Stimulated activated CD4-positive, alpha-beta T cell treated with anti-CD3 and anti-CD28 coated beads, Interleukin-4, amount 100 ng/mL, for 24 hours (primary cell): ENCODE measurements around the gene AGAP9.
A peak's percentile ranks its signal among the peaks of the same experiment; 100 is the strongest.
"Not testable (repeated sequence)": the region's sequence is repeated elsewhere in the genome, so short reads cannot be mapped to it uniquely, and the experiment has no call there.

Source experiments
- DNase-seq: peaks from one replicate; pipeline ENCODE4 v3.0.0-alpha.2; 2020

Gene AGAP9

DNA sequence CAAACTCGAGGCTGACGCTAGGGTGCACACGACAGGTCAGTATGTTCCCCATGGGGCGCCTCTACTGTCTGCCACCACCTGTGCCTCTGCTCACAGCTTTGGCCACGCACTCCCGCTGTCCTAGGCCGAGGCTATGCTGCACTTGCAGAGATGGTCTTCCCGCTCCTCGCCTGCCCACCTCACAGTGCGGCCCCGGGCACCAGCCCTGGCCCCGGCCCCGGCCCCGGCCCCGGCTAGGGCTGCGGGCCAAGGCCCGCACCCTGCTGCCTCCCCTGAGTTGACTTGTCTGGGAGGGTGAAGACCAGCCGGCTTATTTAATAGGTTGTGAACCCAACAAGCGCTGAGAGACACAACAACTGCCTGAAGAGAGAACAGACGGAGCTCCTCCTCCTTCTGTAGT, at the start of gene AGAP9:
TSS of gene AGAP9 (minus strand) at position 164 of the 400 bp plus-strand sequence. CDS start at position 52, 112 bp downstream.
- DNase-seq, result not testable (repeated sequence)

DNA sequence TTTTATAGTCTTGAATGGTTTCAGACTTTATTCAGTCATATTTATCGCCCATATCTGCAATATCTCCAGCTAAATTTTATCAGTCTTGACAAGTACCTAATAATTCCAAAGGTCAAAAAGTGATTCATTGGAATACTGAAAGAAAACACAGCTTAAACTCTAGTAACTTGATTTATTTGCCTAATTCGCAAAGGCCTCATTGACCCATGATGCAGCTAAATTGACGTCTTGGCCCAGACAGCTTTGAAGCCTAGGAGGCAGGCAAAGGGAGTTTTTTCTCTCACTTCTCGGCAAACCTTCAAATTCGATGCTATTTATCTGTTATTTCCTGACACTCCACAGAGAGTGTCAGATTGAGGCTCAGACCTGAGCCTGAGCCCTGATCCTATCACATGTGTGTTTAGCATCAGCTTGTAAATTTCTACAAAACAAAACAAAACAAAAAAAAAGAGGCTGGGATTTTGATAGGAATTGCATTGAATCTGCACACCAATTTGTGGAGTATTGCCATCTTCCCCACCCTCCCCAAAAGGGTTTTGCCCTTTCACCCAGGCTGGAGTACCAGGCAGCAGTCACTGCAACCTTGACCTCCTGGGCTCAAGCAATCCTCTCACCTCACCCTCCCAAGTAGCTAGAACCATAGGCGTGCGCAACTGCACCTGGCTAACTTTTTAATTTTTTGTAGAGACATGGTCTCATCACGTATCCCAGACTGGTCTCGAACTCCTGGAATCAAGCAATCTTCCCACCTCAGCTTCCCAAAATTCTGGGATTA, 47.9 kb upstream of the AGAP9 start:
- DNase-seq, result not testable (repeated sequence)

DNA sequence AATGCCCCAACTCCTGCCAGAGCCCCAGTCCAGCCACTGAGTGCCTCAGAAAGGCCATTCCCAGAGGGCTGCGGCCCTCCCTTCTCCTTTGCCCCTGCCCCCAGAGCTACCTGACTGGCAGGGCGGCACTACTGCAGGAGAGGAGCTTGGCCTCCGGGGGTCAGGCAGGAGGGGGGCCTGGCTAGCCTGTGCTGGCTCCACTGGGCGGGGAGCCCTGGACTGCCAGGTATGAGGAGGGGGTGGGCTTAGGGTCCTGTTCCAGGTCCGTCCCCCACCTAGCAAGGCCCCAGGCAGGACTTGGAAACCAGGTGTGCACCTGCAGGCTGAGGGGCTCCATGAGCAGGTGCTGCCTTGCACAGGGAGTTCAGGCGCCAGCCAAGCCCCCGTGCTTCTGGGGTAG, 43.3 kb upstream of the AGAP9 start:
- not testable (repeated sequence) for DNase-seq

DNA sequence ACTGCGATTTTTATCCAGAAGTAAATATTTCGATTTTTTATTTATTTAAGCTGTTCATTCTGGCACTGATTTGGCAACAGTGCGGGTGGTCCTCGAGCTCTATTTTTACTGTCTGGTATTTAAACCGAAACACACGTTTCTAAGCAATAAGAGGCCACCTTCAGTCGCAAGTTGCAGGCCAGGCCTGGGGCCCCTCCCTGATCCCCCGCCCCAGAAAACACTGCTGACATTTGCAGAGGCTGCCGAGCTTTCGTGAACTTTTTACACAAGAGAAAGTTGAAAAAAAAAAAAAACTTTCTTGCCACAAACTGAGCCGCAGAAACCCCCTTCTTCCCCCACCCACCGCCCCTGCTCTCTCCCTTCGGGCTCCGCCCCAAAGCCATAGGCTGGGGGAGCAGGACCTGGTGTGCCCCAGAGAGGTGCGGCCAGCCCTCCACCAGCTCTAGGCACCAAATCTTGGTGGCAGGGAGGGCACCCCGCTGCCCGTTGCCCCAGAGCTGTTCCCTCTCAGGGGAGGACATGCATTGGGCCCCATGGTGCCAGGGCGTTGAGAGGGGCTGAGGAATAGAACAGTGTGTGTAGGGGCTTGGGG, 42.8 kb upstream of the AGAP9 start:
- DNase-seq, result not testable (repeated sequence)

DNA sequence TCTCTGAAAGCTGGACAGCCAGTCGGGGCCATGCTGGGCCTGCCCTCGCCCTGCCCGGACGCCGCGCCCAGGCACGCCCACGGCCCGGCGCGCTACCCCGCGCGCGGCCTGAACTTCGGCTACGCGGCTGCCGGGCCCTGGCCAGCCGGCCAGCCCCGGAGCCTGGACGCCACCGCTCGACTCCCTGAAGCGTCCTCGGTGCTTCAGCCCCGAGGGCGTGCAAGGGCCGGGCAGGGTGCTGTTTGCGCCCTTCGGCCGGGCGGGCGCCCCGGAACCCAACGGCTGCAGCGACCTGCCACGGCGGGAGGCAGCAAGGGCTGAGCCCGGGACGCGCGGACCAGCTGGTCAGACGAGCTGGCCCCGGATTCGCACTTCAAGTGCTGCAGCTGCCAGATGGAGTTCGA, 42.1 kb upstream of the AGAP9 start:
- DNase-seq, result not testable (repeated sequence)

DNA sequence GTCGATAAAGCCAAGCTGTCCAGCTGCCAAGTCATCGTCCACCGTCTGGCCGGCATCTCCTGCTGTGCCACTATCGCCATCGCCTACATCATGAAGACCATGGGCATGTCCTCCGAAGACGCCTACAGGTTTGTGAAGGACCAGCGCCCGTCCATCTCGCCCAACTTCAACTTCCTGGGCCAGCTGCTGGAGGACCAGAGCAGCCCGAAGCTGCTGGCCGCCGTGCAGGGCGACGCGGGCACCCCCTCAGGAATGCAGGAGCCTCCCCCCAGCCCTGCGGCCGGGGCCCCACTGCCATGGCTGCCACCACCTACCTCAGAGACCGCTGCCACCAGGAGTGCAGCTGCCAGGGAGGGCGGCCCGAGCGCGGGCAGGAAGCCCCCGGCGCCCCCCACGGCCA, 41.5 kb upstream of the AGAP9 start:
- not testable (repeated sequence) for DNase-seq

DNA sequence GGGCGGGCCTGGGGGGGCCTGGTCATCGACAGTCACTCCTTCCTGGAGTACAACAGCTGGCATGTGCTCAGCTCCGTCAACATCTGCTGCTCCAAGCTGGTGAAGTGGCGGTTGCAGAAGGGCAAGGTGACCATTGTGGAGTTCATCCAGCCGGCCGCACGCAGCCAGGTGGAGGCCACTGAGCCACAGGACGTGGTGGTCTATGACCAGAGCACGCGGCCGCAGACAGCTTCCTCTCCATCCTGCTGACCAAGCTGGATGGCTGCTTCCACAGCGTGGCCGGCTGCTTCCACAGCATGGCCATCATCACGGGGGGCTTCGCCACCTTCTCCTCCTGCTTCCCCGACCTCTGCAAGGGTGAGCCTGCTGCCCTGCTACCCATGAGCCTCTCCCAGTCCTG, 40.9 kb upstream of the AGAP9 start:
- not testable (repeated sequence) for DNase-seq

DNA sequence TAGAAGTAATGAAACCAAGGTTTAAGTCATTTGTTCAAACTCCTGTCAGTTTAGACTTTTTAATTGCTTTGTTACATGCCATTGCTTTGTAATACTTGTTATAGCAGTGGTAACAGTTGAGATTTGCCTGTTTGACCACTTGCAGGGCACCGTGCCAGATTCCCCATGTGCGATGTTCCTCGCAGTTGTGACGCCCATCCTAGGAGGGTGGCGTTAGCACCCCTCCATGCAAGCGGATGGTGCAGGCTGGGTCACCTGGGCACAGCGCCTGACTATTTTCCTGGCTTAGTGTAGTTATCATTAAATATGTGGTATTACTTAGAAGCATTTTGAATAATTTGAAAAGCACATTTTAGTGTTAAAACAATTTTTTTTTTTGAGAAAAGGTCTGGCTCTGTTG, 37.0 kb upstream of the AGAP9 start:
- not testable (repeated sequence) for DNase-seq

DNA sequence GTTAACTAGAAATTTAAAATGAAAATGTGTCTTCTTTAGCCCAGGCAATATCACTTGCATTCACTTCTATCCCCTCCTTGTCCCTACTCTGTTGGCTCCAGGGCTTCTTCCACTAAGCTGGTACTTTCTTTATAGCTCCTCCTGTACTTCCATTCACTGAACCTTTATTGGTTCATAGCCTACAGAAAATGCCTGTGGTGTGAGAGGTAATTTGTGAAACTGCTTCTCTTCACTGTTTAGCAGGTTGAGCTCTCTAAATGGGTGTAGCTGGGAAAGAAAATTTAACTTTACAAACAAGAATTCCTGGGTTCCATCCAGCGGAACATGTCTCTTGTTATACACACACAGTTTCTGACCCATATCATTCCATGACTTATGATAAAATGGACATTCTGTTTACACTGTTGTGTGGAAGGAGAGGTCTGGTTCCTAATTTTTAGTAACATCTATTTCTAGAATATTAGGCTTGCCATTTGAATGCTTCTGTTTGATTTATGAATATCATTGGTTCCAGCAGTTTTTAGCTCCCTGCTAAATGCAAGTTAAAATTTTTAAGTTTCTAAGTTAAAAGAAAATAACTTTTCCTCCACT, 36.4 kb upstream of the AGAP9 start:
- DNase-seq, result not testable (repeated sequence)

DNA sequence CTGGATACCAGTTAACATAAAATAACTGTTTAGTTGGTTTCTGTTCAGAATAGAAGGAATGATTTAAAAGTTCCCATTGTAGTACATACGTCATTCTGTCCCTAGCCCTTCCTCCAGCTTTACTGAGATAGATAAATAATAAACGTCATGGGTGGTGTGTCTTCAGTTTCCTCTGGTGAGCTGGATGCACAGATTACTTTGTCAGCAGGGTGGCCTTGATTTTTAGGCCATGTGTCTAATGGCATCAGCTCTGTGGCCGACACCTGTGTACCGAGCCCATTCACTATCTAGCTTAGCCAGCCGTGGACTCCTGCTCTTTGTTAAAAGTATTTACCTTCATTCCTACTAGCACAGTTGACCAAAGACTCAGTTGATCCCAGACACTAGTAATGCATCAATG, 34.7 kb upstream of the AGAP9 start:
- DNase-seq, result not testable (repeated sequence)

DNA sequence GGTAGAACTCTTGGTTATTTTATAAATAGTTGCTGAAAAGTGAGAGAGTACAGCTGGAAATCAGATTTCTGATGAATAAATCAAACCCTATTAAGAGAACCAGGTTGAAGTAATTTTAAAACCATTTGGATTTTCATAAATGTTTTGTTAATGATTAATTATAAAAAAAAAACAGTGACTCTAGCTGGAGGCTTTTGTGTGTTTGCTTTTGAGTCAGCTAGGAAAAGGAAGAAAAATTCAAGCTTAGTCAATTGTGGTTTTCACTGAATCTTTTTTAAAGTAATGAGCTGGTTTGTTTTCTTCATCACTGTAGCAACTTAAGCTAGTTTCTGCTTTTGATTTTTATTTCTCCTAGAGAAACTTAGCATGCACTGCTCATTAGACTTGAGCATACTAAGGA, 34.2 kb upstream of the AGAP9 start:
- not testable (repeated sequence) for DNase-seq

DNA sequence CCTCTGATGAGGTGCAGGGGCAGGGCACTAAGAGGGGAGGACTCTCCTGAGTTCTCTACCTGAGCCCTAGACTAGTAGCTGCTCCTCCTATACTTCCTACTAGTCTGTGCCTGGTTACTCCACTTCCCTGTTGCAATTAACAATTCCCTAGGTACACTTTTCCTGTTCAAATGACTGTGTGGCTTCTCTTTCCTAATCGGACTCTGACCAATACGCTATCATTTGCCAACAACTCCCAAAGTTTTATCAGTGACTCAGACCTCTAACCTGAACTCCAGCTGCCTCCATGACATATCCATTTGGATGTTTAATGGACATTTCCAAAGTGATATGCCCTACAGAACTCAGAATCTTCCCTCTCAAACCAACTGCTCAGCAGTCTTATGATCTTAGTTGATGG, 31.9 kb upstream of the AGAP9 start:
- not testable (repeated sequence) for DNase-seq

DNA sequence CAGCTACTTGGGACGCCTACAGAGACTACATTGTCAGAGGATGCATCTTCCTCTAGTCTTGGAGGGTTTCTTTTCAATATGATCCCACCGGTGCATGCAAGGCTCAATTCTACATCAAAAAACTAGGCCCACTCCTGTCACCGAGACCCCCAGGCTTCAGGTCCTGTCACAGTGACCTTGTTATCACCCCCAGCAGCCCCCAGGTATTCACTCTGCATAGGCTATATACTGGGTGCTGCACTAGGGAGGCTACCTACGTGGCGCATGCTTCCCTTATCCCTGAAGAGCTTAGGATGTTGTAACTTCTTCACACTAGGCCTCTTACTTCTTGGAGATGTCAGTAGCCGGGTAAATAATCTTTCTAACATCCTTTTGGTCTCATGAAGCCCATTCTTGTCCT, 31.1 kb upstream of the AGAP9 start:
- DNase-seq, result not testable (repeated sequence)

DNA sequence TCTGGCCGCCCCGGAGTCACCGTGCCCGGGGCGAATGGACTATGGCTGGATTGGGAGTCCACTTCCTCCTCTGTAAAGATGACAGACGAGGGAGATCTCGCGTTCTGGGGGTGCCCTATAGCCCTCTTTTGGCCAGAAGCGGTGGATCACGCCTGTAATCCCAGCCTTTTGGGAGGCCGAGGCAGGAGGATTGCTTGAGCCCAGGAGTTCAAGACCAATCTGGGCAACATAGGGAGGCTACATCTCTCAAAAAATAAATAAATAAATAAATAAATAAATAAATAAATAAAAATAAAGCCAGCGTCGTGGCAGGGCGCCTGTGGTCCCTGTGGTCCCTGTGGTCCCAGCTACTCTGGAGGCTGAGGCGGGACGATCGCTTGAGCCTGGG, 30.4 kb upstream of the AGAP9 start:
- not testable (repeated sequence) for DNase-seq

DNA sequence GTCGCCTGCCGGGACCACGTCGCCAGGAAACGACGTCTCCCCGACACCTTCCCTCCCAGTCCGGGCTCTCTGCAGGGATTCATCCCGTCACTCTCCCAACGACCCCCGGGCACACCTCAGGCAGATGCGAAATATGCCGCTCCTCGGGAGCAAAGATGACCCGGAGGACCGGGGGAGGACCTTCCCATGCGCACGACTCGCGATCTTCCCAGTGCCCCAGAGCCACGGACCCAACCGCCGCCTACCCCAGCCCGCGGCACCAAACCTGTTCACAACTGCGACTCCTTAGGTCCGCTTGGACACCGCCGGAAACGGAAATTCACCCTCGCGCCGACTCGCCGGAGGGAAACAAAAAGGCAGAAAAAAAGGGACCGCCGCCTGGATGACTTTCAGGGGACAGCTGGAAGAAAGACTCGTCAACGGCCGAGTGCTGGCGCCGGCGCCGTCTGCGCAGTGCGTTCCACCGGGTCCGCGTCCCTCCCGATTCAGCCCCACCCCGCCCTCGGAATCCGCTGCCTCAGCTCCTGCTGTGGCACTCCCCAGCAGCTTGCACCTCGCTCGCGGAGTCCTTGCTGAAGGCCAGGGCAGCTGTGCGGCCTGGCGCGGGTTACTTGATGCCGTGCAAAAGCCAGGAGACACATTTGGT, 29.9 kb upstream of the AGAP9 start:
- DNase-seq, result peak; percentile 85

DNA sequence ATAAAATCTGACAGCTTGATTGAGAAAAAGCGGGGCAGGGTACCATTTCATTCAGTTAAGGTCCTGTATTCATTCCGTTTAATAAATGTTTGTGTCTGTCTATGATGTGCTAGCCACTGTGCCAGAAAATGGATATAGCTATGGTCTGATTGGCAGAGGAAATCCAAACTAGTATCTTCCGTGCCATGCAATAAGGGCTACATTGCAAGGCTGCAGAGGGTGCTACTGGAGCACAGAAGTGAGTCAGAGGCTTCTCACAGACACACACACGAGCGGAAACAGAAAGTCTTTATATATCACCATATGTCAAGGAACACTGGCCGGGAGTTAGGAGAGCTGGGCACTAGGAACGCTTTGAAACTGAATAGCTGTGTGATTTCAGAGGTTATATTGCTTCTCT, 29.3 kb upstream of the AGAP9 start:
- peak; percentile 45 for DNase-seq

DNA sequence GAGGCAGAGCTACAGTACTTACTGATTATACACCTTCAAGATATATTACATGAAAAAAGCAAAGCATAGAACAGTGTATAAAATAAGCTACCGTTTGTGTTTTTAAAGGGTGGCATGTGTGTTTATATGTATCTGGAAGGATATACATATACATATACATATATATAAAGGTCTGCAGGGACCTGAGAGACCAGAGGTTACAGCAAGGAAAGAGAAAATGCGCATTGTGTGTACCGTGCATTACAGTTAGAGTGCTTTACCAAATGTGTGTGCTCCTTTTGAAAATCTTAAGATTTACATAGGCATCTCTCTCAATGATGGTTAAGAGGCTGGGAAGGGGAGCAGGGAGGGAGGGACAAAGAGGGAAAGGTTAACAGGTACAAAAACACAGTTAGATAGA, 23.8 kb upstream of the AGAP9 start:
- DNase-seq, result not testable (repeated sequence)

DNA sequence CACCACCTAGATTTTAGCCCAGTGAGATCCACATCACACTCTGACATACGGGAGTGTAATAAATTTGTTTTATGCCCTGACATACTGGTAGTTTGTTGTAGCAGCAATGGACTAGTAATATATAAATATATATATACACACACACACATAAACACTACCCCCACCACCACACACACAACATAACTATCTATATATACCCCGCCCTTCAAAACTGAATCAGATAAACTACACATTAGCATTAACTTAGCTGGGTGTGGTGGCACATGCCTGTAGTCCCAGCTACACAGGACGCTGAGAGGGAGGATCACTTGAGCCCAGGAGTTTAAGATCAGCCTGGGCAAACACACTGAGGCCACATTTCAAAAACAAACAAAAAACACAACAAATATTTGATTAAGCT, 13.0 kb upstream of the AGAP9 start:
- DNase-seq, result not testable (repeated sequence)

DNA sequence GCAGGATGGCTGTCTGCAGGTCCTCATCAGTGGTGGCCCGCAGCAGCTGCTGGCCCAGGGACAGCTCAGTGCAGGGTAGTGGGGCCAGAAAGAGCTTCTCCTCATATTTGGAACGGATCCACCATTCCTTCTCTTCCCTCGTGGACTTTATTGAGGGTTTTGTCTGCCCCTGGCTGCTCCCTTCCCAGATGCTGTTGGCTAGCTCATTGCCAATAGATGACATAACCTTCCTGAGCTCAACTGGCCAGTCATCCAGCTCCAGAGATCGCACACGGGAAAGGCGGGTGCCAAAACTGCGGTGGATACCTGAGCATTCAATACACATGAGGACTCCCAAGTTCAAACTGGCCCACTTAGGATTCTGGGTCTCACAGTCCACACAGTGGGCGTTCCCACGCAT, 21.1 kb downstream of the AGAP9 start:
- not testable (repeated sequence) for DNase-seq

DNA sequence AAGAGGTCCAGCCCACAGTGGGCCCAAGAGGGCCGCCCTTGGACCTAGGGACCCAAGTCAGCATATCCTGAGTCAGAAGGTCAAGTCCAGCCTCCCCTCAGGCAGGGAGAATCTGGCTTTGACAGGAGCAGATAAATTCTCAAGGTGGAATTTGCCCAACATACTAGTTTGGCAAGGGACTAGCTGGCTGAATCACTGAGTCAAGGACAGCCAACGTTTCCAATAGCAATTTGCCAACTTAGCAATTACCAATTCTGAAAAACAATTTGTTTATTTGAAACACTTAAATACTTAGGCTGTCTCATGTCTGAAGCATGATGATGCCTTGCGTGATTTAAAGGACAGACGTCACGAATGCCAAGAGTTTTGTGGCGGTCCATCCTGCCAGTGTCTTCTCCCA, 29.2 kb downstream of the AGAP9 start:
- not testable (repeated sequence) for DNase-seq

DNA sequence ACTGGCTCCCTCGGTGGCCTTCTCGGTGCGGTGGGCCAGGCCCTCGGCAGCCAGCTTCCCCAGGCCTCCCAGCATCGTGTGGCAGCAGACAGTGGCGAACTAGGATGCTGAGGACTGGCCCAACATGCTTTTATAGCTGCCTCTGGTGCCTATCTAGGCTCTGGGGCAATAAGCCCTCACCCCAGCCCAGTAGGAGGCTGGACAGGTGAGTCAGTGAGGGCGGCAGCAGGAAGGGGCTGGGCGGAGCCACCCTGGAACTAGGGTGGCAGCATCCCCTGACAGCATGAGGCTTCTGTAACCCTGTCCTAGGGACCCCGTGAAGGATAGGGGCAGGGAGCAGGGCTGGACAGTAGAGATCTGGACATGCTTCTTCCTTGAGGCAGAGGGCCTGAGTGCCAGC, 31.8 kb downstream of the AGAP9 start, which contains the start of gene FAM25G:
TSS of gene FAM25G (minus strand) at position 101 of the 400 bp plus-strand sequence. CDS start at position 75, 26 bp downstream.
- DNase-seq, result not testable (repeated sequence)

DNA sequence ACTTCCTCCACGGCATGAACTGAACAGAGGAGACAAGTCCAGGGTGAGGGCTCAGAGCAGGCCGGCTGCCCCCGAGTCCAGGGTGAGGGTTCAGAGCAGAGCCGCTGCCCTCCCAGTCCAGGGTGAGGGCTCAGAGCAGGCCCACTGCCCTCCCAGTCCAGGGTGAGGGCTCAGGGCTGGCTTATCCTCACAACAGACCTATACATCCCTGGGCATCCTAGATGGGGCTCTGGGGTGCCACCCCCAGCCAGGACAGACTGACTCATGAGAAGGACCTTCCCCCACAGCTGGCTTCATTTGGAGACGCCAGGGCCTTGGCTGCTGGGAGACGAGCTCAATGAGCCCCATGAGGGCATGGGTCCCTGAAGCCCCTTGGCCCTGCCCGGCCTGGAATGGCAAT, 33.8 kb downstream of the AGAP9 start:
- not testable (repeated sequence) for DNase-seq

DNA sequence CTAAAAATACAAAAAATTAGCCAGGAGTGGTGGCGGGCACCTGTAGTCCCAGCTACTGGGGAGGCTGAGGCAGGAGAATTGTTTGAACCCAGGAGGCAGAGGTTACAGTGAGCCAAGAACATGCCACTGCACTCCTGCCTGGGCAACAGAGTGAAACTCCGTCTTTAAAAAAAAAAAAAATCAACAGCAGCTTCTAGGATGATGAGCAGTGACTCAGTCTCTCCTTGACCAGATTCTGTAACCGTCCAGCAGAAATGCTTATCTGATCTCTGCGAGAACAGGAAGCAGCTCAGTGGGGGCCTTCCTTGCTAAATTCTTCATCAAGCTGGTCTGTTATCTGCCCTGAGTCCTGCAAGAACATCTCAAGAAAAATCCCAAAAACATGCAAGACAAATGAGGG, 37.5 kb downstream of the AGAP9 start:
- not testable (repeated sequence) for DNase-seq
